Activated CD4-positive, alpha-beta T cell treated with anti-CD3 and anti-CD28 coated beads, Interleukin-2, amount 50 U/mL, for 24 hours (primary cell): ENCODE data around the gene RAET1L.
"Not testable (repeated sequence)": the region's sequence is repeated elsewhere in the genome, so short reads cannot be mapped to it uniquely, and the experiment has no call there.

Experiments
- DNase-seq, 2 donors: peaks; one replicate each; pipeline ENCODE4 v3.0.0-alpha.2; 2020; ENCODE audit warnings: low read depth in 1 of 2, low spot score in 1 of 2

Gene RAET1L

GRCh38 chr6:149995235-149995750 lies 30.0 kb downstream of the RAET1L start:
- no peak for DNase-seq

- DNase-seq, result no peak
Observed at GRCh38 chr6:149991838-149992237, 33.5 kb downstream of the RAET1L start.

GRCh38 chr6:149991472-149991795 lies 33.9 kb downstream of the RAET1L start:
- not testable (repeated sequence) for DNase-seq

- no peak for DNase-seq
Observed at GRCh38 chr6:149990661-149991471, 34.5 kb downstream of the RAET1L start.

- no peak for DNase-seq
Observed at GRCh38 chr6:149990212-149990660, 35.1 kb downstream of the RAET1L start.

GRCh38 chr6:149988550-149989346 lies 36.6 kb downstream of the RAET1L start:
- no peak for DNase-seq

GRCh38 chr6:149987602-149988107 lies 37.7 kb downstream of the RAET1L start:
- no peak for DNase-seq

GRCh38 chr6:149985481-149985937 lies 39.8 kb downstream of the RAET1L start:
- no peak for DNase-seq

GRCh38 chr6:149984773-149985172 lies 40.6 kb downstream of the RAET1L start:
- DNase-seq, result no peak

- DNase-seq, result no peak
Observed at GRCh38 chr6:149983145-149983544, 42.2 kb downstream of the RAET1L start.

GRCh38 chr6:149979293-149979692 lies 46.0 kb downstream of the RAET1L start:
- no peak for DNase-seq

GRCh38 chr6:149978610-149979009 lies 46.7 kb downstream of the RAET1L start:
- no peak for DNase-seq

GRCh38 chr6:149977221-149977620 lies 48.1 kb downstream of the RAET1L start:
- no peak for DNase-seq

GRCh38 chr6:149975400-149975799 lies 49.9 kb downstream of the RAET1L start:
- DNase-seq, result no peak

- DNase-seq, result no peak
Observed at GRCh38 chr6:149974825-149975224, 50.5 kb downstream of the RAET1L start.

GRCh38 chr6:149974394-149974793 lies 50.9 kb downstream of the RAET1L start:
- DNase-seq, result not testable (repeated sequence)

- DNase-seq, result no peak
Observed at GRCh38 chr6:149969635-149970034, 55.7 kb downstream of the RAET1L start.

GRCh38 chr6:149968909-149969308 lies 56.4 kb downstream of the RAET1L start:
- DNase-seq, result not testable (repeated sequence)
